K562 (cell line): ENCODE results near the gene IFT52. TPM values are rescaled to one million over a fixed set of nuclear protein-coding genes. Genes with fewer than 3 reads are reported as not detected.

Experiments used
- ARNT ChIP-seq, 2 experiments: fragments of 450-650 bp; IDR thresholded peaks; 2 replicates each; pipeline ENCODE4 v1.6.1; 2016; ENCODE audit warnings: mild to moderate bottlenecking in 1 of 2
- ATF4 ChIP-seq: fragments of 450-650 bp; formaldehyde crosslinking; IDR thresholded peaks from 2 replicates; pipeline ENCODE4 v1.4.0; 2022; ENCODE audit warnings: mild to moderate bottlenecking, moderate library complexity
- CBFA2T3 ChIP-seq: fragments of 450-650 bp; IDR thresholded peaks from 2 replicates; pipeline ENCODE4 v1.6.1; 2017
- CHD4 ChIP-seq: fragments of 200-600 bp; sonication (generic); IDR thresholded peaks from 3 replicates; pipeline ENCODE4 v1.6.1; 2012; ENCODE audit warnings: low read depth, mild to moderate bottlenecking, mixed read lengths, low read length, inconsistent platforms; ENCODE audit not compliant: insufficient read depth, insufficient replicate concordance, poor library complexity, severe bottlenecking
- CTCF ChIP-seq, 3 experiments: IDR thresholded peaks in 2 of 3; conservative IDR thresholded peaks in 1 of 3; 2 replicates each; pipeline ENCODE4 v1.5.1; 2011 to 2012; ENCODE audit warnings: low read length in 3 of 3, mild to moderate bottlenecking in 3 of 3, control low read depth in 2 of 3, improper control_type of control experiment in 1 of 3, inconsistent platforms in 1 of 3, low read depth in 1 of 3, mixed read lengths in 1 of 3, moderate library complexity in 1 of 3; ENCODE audit not compliant: insufficient read depth in 2 of 3
- GMEB1 ChIP-seq: fragments of 250-450 bp; sonication (Bioruptor Pico); IDR thresholded peaks from 2 replicates; pipeline ENCODE4 v1.4.0; 2020; ENCODE audit warnings: mild to moderate bottlenecking
- HDGF ChIP-seq: fragments of 450-650 bp; IDR thresholded peaks from 2 replicates; pipeline ENCODE4 v1.6.1; 2016
- HES1 ChIP-seq: fragments of 450-650 bp; IDR thresholded peaks from 2 replicates; pipeline ENCODE4 v1.6.1; 2016; ENCODE audit warnings: low read depth, mild to moderate bottlenecking, moderate library complexity
- PHF20 ChIP-seq: fragments of 450-650 bp; IDR thresholded peaks from 2 replicates; pipeline ENCODE4 v1.6.1; 2018; ENCODE audit not compliant: partially characterized antibody
- SIN3B ChIP-seq: fragments of 450-650 bp; IDR thresholded peaks from 2 replicates; pipeline ENCODE4 v1.6.1; 2017; ENCODE audit warnings: low read depth, mild to moderate bottlenecking, moderate library complexity
- SMAD4 ChIP-seq: fragments of 250-450 bp; sonication (Bioruptor Pico); conservative IDR thresholded peaks from 2 replicates; pipeline ENCODE4 v1.8.0; 2021; ENCODE audit warnings: inconsistent platforms, mild to moderate bottlenecking, moderate library complexity
- STAT5A ChIP-seq: IDR thresholded peaks from 2 replicates; pipeline ENCODE4 v1.6.1; 2012; ENCODE audit warnings: low read length, inconsistent platforms, borderline replicate concordance
- THRA ChIP-seq: fragments of 450-650 bp; IDR thresholded peaks from 2 replicates; pipeline ENCODE4 v1.6.1; 2017; ENCODE audit warnings: mild to moderate bottlenecking, moderate library complexity
- WHSC1 ChIP-seq: IDR thresholded peaks from one replicate; pipeline ENCODE4 v1.6.1; 2012; ENCODE audit warnings: low read length, control low read depth, inconsistent platforms
- ZBTB1 ChIP-seq: sonication (generic); formaldehyde crosslinking; IDR thresholded peaks from 2 replicates; pipeline ENCODE4 v1.8.1; 2023; ENCODE audit warnings: missing genetic modification reagents, low read depth, mild to moderate bottlenecking, borderline replicate concordance
- ZBTB12 ChIP-seq: fragments of 250-450 bp; sonication (Bioruptor Pico); IDR thresholded peaks from 2 replicates; pipeline ENCODE4 v1.4.0; 2020
- ZBTB7A ChIP-seq: IDR thresholded peaks from 2 replicates; pipeline ENCODE4 v1.6.1; 2011; ENCODE audit warnings: low read depth, mild to moderate bottlenecking, low read length, moderate library complexity, borderline replicate concordance; ENCODE audit not compliant: control insufficient read depth
- ZNF175 ChIP-seq: fragments of 200-800 bp; sonication (Bioruptor generic); IDR thresholded peaks from 2 replicates; pipeline ENCODE4 v1.6.1; 2016; ENCODE audit warnings: low read depth, mild to moderate bottlenecking, missing genetic modification characterization, missing compliant biosample characterization
- ZNF239 ChIP-seq: fragments of 250-450 bp; sonication (Bioruptor Pico); IDR thresholded peaks from 2 replicates; pipeline ENCODE4 v1.4.0; 2020; ENCODE audit warnings: mild to moderate bottlenecking
- ZNF778 ChIP-seq: fragments of 450-650 bp; formaldehyde crosslinking; IDR thresholded peaks from 2 replicates; pipeline ENCODE4 v1.4.0; 2020; ENCODE audit warnings: mild to moderate bottlenecking, moderate library complexity
- polyA plus RNA-seq, 8 experiments: library from polyadenylated mRNA; depleted of rRNA in 4 of 8; stranded (reverse) in 5 of 8; unstranded in 3 of 8; fragments of >200 nt; fragmentation: Nextera tagmentation in 2 of 8; fragmentation: Illumina TruSeq in 1 of 8; extraction: Ambion mirVana in 2 of 8; extraction: Trizol in 1 of 8; gene quantifications; 2 replicates each; pipeline versions ENCODE4 v1.2.1 to v1.2.3, GENCODE V29; 2011 to 2014; ENCODE audit warnings: inconsistent platforms in 1 of 8, missing spikeins in 1 of 8
- total RNA-seq, 7 experiments: library from RNA; depleted of rRNA in 6 of 7; stranded (reverse); fragments of >200 nt in 6 of 7; fragmentation: Illumina TruSeq in 2 of 7; extraction: Trizol in 2 of 7; gene quantifications; 2 replicates each; pipeline versions ENCODE4 v1.2.1 to v1.2.3, GENCODE V29; 2011 to 2021; ENCODE audit warnings: low replicate concordance in 1 of 7

The IFT52 gene
- total and polyA plus RNA-seq, 9 of the 15 experiments (the other 6 are each of a cell fraction or from before 2014, with no cell fraction given) = 11.0 to 31.4 (median 20.4) TPM

- TF ChIP-seq ZBTB12 (CRISPR knock-in tag) (peak; percentile 91), GMEB1 (CRISPR knock-in tag) (peak; percentile 99), SMAD4 (CRISPR knock-in tag) (peak; percentile 80; the same call in 1 of the 2 replicates), CBFA2T3 (peak; percentile 39), ZBTB1 (CRISPR knock-in tag) (no peak), WHSC1 (no peak), ZBTB7A (no peak; the same call in 1 of the 2 replicates), STAT5A (no peak; the same call in 1 of the 2 replicates), CTCF (IDR thresholded peaks at IDR 0.05 in 2 of 3, conservative IDR thresholded peaks at IDR 0.05 in 1 of 3; ENCODE audit: insufficient read depth in 2 of 3, low read depth in 1 of 3, low read length in 3 of 3) (no peak), THRA (no peak), ZNF239 (CRISPR knock-in tag) (no peak), ARNT (IDR thresholded peaks at IDR 0.05) (peak in 1 of 2 experiments; percentile 46; a peak in 1 of 4 replicates), ATF4 (CRISPR knock-in tag) (no peak), HDGF (no peak), ZNF778 (CRISPR knock-in tag) (no peak), HES1 (no peak), PHF20 (peak; percentile 49), ZNF175 (CRISPR knock-in tag) (no peak), SIN3B (no peak; the same call in none of the 2 replicates), CHD4 (no peak)
Observed at GRCh38 chr20:43590392-43591303, at the start of gene IFT52 (continued).
